ENCODE data around the gene CDK6.

CDK6 gene

GRCh38 chr7:92739091-92739490, 97.3 kb downstream of the CDK6 start:
- Histone ChIP-seq H3K4me3 (ENCODE audit: low read depth, low read length) (no peak overlapping the region), H3K27me3 (ENCODE audit: control insufficient read depth, insufficient read depth, low read length) (no peaks in the 10 kb centered on the region), H2AFZ (no peak overlapping the region), H3K9ac (no peak overlapping the region), H3K36me3 (ENCODE audit: control insufficient read depth, insufficient read depth, low read length) (no peaks in the 10 kb centered on the region), H3K79me2 (peaks cover 32% of the 10 kb centered on the region), H3K27ac (no peak overlapping the region), H3K4me1 (no peaks in the 10 kb centered on the region), H3K4me2 (ENCODE audit: low read length) (no peak overlapping the region), H3K9me3 (ENCODE audit: control insufficient read depth, low read length) (no peaks in the 10 kb centered on the region)
- TF ChIP-seq CTCF (IDR thresholded peaks at IDR 0.05) = no peak

DNA sequence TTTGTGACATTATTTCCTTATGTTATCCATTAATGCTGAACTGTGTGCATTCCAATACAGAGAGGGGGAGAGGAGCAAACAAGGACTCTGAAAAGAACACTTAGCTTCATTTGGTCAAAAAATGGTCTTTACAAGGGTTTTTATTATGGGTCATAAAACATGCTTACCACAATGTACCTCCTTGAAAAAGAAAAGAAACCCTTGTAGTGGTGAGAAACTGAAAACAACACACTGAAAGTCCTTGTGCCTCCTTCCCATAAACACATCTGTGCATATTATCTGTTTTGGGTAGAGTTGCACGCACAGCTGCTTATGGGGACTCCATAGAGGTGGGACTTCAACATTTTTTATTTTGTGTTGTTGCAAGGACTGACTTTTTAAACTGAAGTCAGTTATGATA, 98.7 kb downstream of the CDK6 start:
- Histone ChIP-seq H3K36me3 (ENCODE audit: control insufficient read depth, insufficient read depth, low read length) (no peaks in the 10 kb centered on the region), H3K4me3 (ENCODE audit: low read depth, low read length) (no peak overlapping the region), H3K27me3 (ENCODE audit: control insufficient read depth, insufficient read depth, low read length) (no peaks in the 10 kb centered on the region), H3K9ac (no peak overlapping the region), H3K4me2 (ENCODE audit: low read length) (no peak overlapping the region), H3K79me2 (peaks cover 22% of the 10 kb centered on the region), H3K4me1 (no peaks in the 10 kb centered on the region), H2AFZ (no peak overlapping the region), H3K9me3 (ENCODE audit: control insufficient read depth, low read length) (no peaks in the 10 kb centered on the region), H3K27ac (no peak overlapping the region)
- no peak for TF ChIP-seq CTCF (IDR thresholded peaks at IDR 0.05)

DNA sequence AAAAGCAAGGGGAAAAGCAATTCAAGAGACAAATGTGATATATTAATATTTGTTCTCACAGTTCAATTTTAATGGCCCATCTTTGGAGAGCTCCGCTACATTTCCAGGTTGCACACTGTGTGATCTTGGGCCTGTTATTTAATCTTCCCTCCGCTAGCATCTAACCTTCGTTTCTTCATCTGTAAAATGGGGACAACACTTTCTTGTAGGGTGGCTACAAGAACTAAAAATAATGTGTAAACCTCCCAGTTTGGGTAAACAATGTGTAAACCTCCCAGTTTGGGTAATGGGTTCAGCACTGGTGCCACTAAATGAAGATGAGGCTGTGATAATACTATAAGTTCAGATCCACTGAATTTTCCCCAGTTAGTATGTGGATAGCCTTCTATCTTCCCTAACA, 99.5 kb downstream of the CDK6 start:
- no peaks in the 10 kb centered on the region for H3K27me3 ChIP-seq (ENCODE audit: control insufficient read depth, insufficient read depth, low read length)
- H3K79me2 ChIP-seq = peaks cover 30% of the 10 kb centered on the region
- no peak for TF ChIP-seq CTCF (IDR thresholded peaks at IDR 0.05)

GRCh38 chr7:92735707-92736106, 100.7 kb downstream of the CDK6 start:
- Histone ChIP-seq H3K9me3 (ENCODE audit: control insufficient read depth, low read length) (no peaks in the 10 kb centered on the region), H3K4me3 (ENCODE audit: low read depth, low read length) (no peak overlapping the region), H3K9ac (no peak overlapping the region), H2AFZ (no peak overlapping the region), H3K79me2 (peaks cover 30% of the 10 kb centered on the region), H3K27ac (no peak overlapping the region), H3K4me2 (ENCODE audit: low read length) (no peak overlapping the region), H3K27me3 (ENCODE audit: control insufficient read depth, insufficient read depth, low read length) (no peaks in the 10 kb centered on the region), H3K36me3 (ENCODE audit: control insufficient read depth, insufficient read depth, low read length) (no peaks in the 10 kb centered on the region), H3K4me1 (peaks cover 3% of the 10 kb centered on the region)
- TF ChIP-seq CTCF (IDR thresholded peaks at IDR 0.05) = no peak

More for the DNA sequence above, 99.5 kb downstream of the CDK6 start:
- H3K9ac ChIP-seq = no peak overlapping the region
- no peak overlapping the region for H3K4me2 ChIP-seq (ENCODE audit: low read length)
- H3K27ac ChIP-seq = no peak overlapping the region
- no peak overlapping the region for H3K4me3 ChIP-seq (ENCODE audit: low read depth, low read length)
- no peaks in the 10 kb centered on the region for H3K9me3 ChIP-seq (ENCODE audit: control insufficient read depth, low read length)
- no peak overlapping the region for H2AFZ ChIP-seq
- no peaks in the 10 kb centered on the region for H3K36me3 ChIP-seq (ENCODE audit: control insufficient read depth, insufficient read depth, low read length)
- H3K4me1 ChIP-seq = peaks cover 3% of the 10 kb centered on the region

DNA sequence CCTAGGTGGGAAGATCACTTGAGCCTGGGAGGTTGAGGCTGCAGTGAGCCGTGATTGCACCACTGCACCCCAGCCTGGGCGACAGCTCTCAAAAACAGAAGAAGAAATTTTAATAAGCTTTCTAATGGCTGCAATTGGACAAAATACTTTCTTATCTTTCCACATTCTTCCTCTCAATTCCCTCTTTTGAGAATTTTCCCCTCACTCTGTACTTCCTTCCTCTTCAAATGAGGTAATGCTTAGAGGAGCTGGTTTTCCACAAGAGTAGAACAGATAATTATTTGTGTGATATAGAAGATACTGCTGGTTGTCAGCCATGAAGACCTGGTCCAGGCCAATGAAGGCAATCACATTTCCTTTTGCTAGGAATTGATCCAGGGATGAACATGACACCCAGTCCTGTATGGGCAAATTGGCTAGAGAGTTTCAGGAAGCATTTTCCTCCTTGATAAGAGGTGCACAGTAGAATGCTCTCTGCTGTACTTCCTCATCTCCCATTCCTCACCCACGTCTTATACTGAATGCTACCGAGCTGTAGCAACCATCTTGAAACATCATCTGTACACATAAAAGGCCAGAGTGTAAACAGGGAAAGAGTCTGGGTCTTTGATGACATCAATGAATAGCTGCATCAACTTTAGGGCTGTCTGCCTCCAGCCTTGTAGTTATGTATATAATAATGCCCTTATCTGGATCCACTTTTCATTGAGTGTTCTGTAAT, 103.9 kb downstream of the CDK6 start:
- Histone ChIP-seq H3K4me1 (peaks cover 3% of the 10 kb centered on the region), H2AFZ (no peak overlapping the region), H3K79me2 (peaks cover 24% of the 10 kb centered on the region), H3K4me3 (ENCODE audit: low read depth, low read length) (no peak overlapping the region), H3K4me2 (ENCODE audit: low read length) (no peak overlapping the region), H3K9me3 (ENCODE audit: control insufficient read depth, low read length) (no peaks in the 10 kb centered on the region), H3K27ac (peak overlapping the region; percentile 34), H3K36me3 (ENCODE audit: control insufficient read depth, insufficient read depth, low read length) (no peaks in the 10 kb centered on the region), H3K27me3 (ENCODE audit: control insufficient read depth, insufficient read depth, low read length) (no peaks in the 10 kb centered on the region), H3K9ac (no peak overlapping the region)
- TF ChIP-seq CTCF (IDR thresholded peaks at IDR 0.05) = no peak
